IMR-90 (cell line): ENCODE measurements around the gene RAB12. TPM values are rescaled to one million over a fixed set of nuclear protein-coding genes. Genes with fewer than 3 reads are reported as not detected.

Experiments
- ATAC-seq: fragments of 200-7000 bp; cut with Tn5 transposase; 2 replicates; pipeline ENCODE4 v1.9.1; 2020; ENCODE audit warnings: low read depth, mild to moderate bottlenecking, moderate library complexity
- BruUV-seq: library from RNA; stranded (reverse); fragments of 400-500 nt; replicated peaks from 2 replicates; lab custom pipeline; 2021; lab: Mats Ljungman, UMichigan
- CTCF ChIA-PET: fragments of 300-600 bp; formaldehyde crosslinking; extraction: SDS; loops from one replicate; lab custom pipeline; 2021; ENCODE audit warnings: antibody characterized with exemption; lab: Yijun Ruan, JAX
- POLR2A ChIA-PET: fragments of 300-600 bp; sonication (Branson Sonifier 250); formaldehyde crosslinking; loops from one replicate; lab custom pipeline; 2022; ENCODE audit warnings: antibody characterized with exemption; ENCODE audit not compliant: unreplicated experiment; lab: Charles Lee
- DNase-seq: peaks from one replicate; pipeline ENCODE4 v3.0.0; 2013
- H2AFZ ChIP-seq: replicated peaks from 2 replicates; pipeline ENCODE3; 2013; ENCODE audit warnings: low read length, mild to moderate bottlenecking; ENCODE audit not compliant: poor library complexity
- H2AK5ac ChIP-seq: 2 replicates; pipeline ENCODE4 v1.6.1; 2013; ENCODE audit warnings: low read depth, low read length, inconsistent platforms
- H2AK9ac ChIP-seq: replicated peaks from 2 replicates; pipeline ENCODE3; 2013; ENCODE audit warnings: mild to moderate bottlenecking, low read depth, low read length, moderate library complexity; ENCODE audit not compliant: poor library complexity
- H2BK120ac ChIP-seq: 2 replicates; pipeline ENCODE4 v1.6.1; 2013; ENCODE audit warnings: low read depth, low read length, inconsistent platforms
- H2BK15ac ChIP-seq: 3 replicates; pipeline ENCODE4 v1.6.1; 2013; ENCODE audit warnings: low read depth, low read length, inconsistent platforms
- H2BK20ac ChIP-seq: 2 replicates; pipeline ENCODE4 v1.6.1; 2013; ENCODE audit warnings: low read depth, mild to moderate bottlenecking, inconsistent platforms, low read length, moderate library complexity
- H2BK5ac ChIP-seq: 2 replicates; pipeline ENCODE4 v1.6.1; 2013; ENCODE audit warnings: mild to moderate bottlenecking, low read depth, low read length, inconsistent platforms; ENCODE audit not compliant: poor library complexity, severe bottlenecking
- H3K14ac ChIP-seq: replicated peaks from 2 replicates; pipeline ENCODE4 v1.6.1; 2013; ENCODE audit warnings: low read depth, low read length, inconsistent platforms
- H3K18ac ChIP-seq: 2 replicates; pipeline ENCODE4 v1.6.1; 2013; ENCODE audit warnings: low read depth, low read length, control low read depth
- H3K23ac ChIP-seq: 2 replicates; pipeline ENCODE4 v1.6.1; 2013; ENCODE audit warnings: low read depth, low read length, inconsistent platforms
- H3K27ac ChIP-seq: 2 replicates; pipeline ENCODE4 v1.5.1; 2013; ENCODE audit warnings: mild to moderate bottlenecking, control low read depth, low read length; ENCODE audit not compliant: insufficient read depth
- H3K27me3 ChIP-seq: 2 replicates; pipeline ENCODE4 v1.6.1; 2013; ENCODE audit warnings: low read length; ENCODE audit not compliant: control insufficient read depth, insufficient read depth
- H3K36me3 ChIP-seq: 2 replicates; pipeline ENCODE4 v1.6.1; 2013; ENCODE audit warnings: low read length, mixed read lengths; ENCODE audit not compliant: control insufficient read depth, insufficient read depth
- H3K4ac ChIP-seq: 2 replicates; pipeline ENCODE4 v1.6.1; 2013; ENCODE audit warnings: low read depth, low read length, inconsistent platforms
- H3K4me1 ChIP-seq: 2 replicates; pipeline ENCODE4 v1.6.1; 2013; ENCODE audit warnings: low read length, mixed read lengths; ENCODE audit not compliant: control insufficient read depth, insufficient read depth
- H3K4me2 ChIP-seq: 2 replicates; pipeline ENCODE4 v1.6.1; 2013; ENCODE audit warnings: low read depth, mild to moderate bottlenecking, control low read depth, low read length, moderate library complexity
- H3K4me3 ChIP-seq: 2 replicates; pipeline ENCODE4 v1.5.1; 2013; ENCODE audit warnings: low read depth, mild to moderate bottlenecking, control low read depth, low read length, moderate library complexity; ENCODE audit not compliant: insufficient read depth
- H3K56ac ChIP-seq: 2 replicates; pipeline ENCODE4 v1.6.1; 2013; ENCODE audit warnings: low read length, inconsistent platforms; ENCODE audit not compliant: insufficient read depth; ENCODE audit errors: extremely low read depth
- H3K79me1 ChIP-seq, 2 experiments: 2 replicates each; pipeline ENCODE4 v1.6.1; 2013; ENCODE audit warnings: low read length in 2 of 2, inconsistent platforms in 1 of 2, low read depth in 1 of 2
- H3K9ac ChIP-seq: 2 replicates; pipeline ENCODE4 v1.6.1; 2013; ENCODE audit warnings: low read depth, low read length, control low read depth
- H3K9me1 ChIP-seq: 2 replicates; pipeline ENCODE4 v1.6.1; 2013; ENCODE audit warnings: low read length, inconsistent platforms; ENCODE audit not compliant: insufficient read depth
- H3K9me3 ChIP-seq: 2 replicates; pipeline ENCODE4 v1.6.1; 2013; ENCODE audit warnings: low read length; ENCODE audit not compliant: control insufficient read depth, insufficient read depth
- H4K20me1 ChIP-seq: 2 replicates; pipeline ENCODE4 v1.6.1; 2013; ENCODE audit warnings: low read length, inconsistent platforms; ENCODE audit not compliant: insufficient read depth
- H4K5ac ChIP-seq: 2 replicates; pipeline ENCODE4 v1.6.1; 2013; ENCODE audit warnings: mild to moderate bottlenecking, low read depth, low read length, control low read depth
- H4K8ac ChIP-seq, 2 experiments: 2 replicates each; pipeline ENCODE4 v1.6.1; 2013; ENCODE audit warnings: low read depth in 2 of 2, low read length in 2 of 2, control low read depth in 1 of 2, inconsistent platforms in 1 of 2
- H4K91ac ChIP-seq: 2 replicates; pipeline ENCODE4 v1.6.1; 2013; ENCODE audit warnings: low read depth, low read length, inconsistent platforms; ENCODE audit not compliant: insufficient read depth
- CEBPB ChIP-seq: IDR thresholded peaks from 2 replicates; pipeline ENCODE4 v1.6.1; 2012; ENCODE audit warnings: low read depth, low read length, improper control_type of control experiment
- CHD1 ChIP-seq: IDR thresholded peaks from 2 replicates; pipeline ENCODE4 v1.6.1; 2012; ENCODE audit warnings: low read depth, low read length, improper control_type of control experiment
- ELK1 ChIP-seq: fragments of 150-350 bp; IDR thresholded peaks from 2 replicates; pipeline ENCODE4 v1.6.1; 2016; ENCODE audit warnings: low read depth, mild to moderate bottlenecking, low read length, moderate library complexity, borderline replicate concordance
- FOS ChIP-seq: fragments of 150-350 bp; IDR thresholded peaks from 2 replicates; pipeline ENCODE4 v1.6.1; 2016; ENCODE audit warnings: low read depth, low read length
- NFE2L2 ChIP-seq: fragments of 150-350 bp; IDR thresholded peaks from 2 replicates; pipeline ENCODE4 v1.6.1; 2016; ENCODE audit warnings: low read depth, mild to moderate bottlenecking, low read length
- POLR2A ChIP-seq: IDR thresholded peaks from 2 replicates; pipeline ENCODE4 v1.6.1; 2012; ENCODE audit warnings: mild to moderate bottlenecking, low read depth, low read length
- RAD21 ChIP-seq: IDR thresholded peaks from 2 replicates; pipeline ENCODE4 v1.6.1; 2012; ENCODE audit warnings: low read length, improper control_type of control experiment
- RCOR1 ChIP-seq: IDR thresholded peaks from 2 replicates; pipeline ENCODE4 v1.6.1; 2012; ENCODE audit warnings: mild to moderate bottlenecking, low read length, improper control_type of control experiment; ENCODE audit not compliant: insufficient replicate concordance
- SMC3 ChIP-seq: fragments of 150-350 bp; IDR thresholded peaks from 2 replicates; pipeline ENCODE4 v1.6.1; 2016; ENCODE audit warnings: low read depth, mild to moderate bottlenecking, antibody characterized with exemption, low read length, moderate library complexity
- USF2 ChIP-seq: fragments of 150-350 bp; IDR thresholded peaks from 2 replicates; pipeline ENCODE4 v1.6.1; 2017; ENCODE audit warnings: mild to moderate bottlenecking, antibody characterized with exemption, low read length, low read depth
- WGBS, 2 experiments: methylation state at CpG; one replicate each; pipeline versions ENCODE4 v1.1.5 to v1.1.7; 2013; ENCODE audit warnings: missing lambda C conversion rate in 2 of 2; ENCODE audit not compliant: insufficient read length in 1 of 2; ENCODE audit errors: extremely low coverage in 2 of 2; 5-methylcytosine and 5-hydroxymethylcytosine counted together
- dilution Hi-C: fragments of 300-500 bp; cut with HindIII; formaldehyde crosslinking; loops from one replicate; pipeline ENCODE4 v1.14.3; 2018; ENCODE audit warnings: low sequenced_read_pairs; ENCODE audit not compliant: unreplicated experiment
- in situ Hi-C: fragments of 300-500 bp; cut with MboI; formaldehyde crosslinking; loops from 3 replicates; pipeline ENCODE4 v1.14.3; 2019; ENCODE audit warnings: low sequenced_read_pairs, inconsistent platforms, mixed read lengths
- intact Hi-C: fragments of 100-400 bp; cut with micrococcal nuclease; formaldehyde crosslinking; loops from 2 replicates; pipeline ENCODE4 v1.10.0; 2022
- polyA plus RNA-seq, 3 experiments: library from polyadenylated mRNA; depleted of rRNA; stranded (reverse); fragments of >200 nt; gene quantifications; 2 replicates each; pipeline ENCODE4 v1.2.3, GENCODE V29; 2012; ENCODE audit warnings: low replicate concordance in 1 of 3
- total RNA-seq: library from RNA; depleted of rRNA; stranded (reverse); fragments of >200 nt; gene quantifications from 2 replicates; pipeline ENCODE4 v1.2.3, GENCODE V29; 2012

RAB12 gene
- total and polyA plus RNA-seq, 2 of the 4 experiments (the other 2 are of a cell fraction): 14.9 to 19.2 TPM

GRCh38 chr18:8602040-8602439, 7.2 kb upstream of the RAB12 start:
- Histone ChIP-seq H3K14ac (no peak overlapping the region), H3K27me3 (peaks cover 32% of the 10 kb centered on the region), H2AK5ac (no peak overlapping the region), H4K8ac (no peak overlapping the region), H2AFZ (no peak overlapping the region), H2BK20ac (no peak overlapping the region), H3K27ac (no peak overlapping the region), H2BK5ac (no peak overlapping the region), H3K9ac (no peak overlapping the region), H3K9me1 (no peaks in the 10 kb centered on the region), H2BK120ac (no peak overlapping the region), H3K4ac (no peak overlapping the region), H3K4me1 (no peaks in the 10 kb centered on the region), H2BK15ac (no peak overlapping the region), H3K23ac (no peak overlapping the region), H3K56ac (no peak overlapping the region), H3K79me1 (no peaks in the 10 kb centered on the region), H4K91ac (no peak overlapping the region), H4K5ac (no peak overlapping the region), H3K9me3 (no peaks in the 10 kb centered on the region), H3K18ac (no peak overlapping the region), H3K36me3 (no peaks in the 10 kb centered on the region), H3K4me2 (no peak overlapping the region), H4K20me1 (no peaks in the 10 kb centered on the region), H2AK9ac (no peak overlapping the region), H3K4me3 (no peak overlapping the region)
- in situ Hi-C loops: no loop called here
- no TSS peak for BruUV-seq
- TF ChIP-seq ELK1: no peak
- no peak for TF ChIP-seq USF2
- no peak for TF ChIP-seq RAD21
- no peak for TF ChIP-seq NFE2L2
- no peak for TF ChIP-seq POLR2A
- TF ChIP-seq CEBPB: no peak
- TF ChIP-seq FOS: no peak
- TF ChIP-seq SMC3: no peak
- TF ChIP-seq RCOR1: no peak
- no peak for TF ChIP-seq CHD1
- intact Hi-C loops: no loop called here
- ChIA-PET POLR2A (no interaction called here), CTCF (no interaction called here)
- dilution Hi-C loops: no loop called here
- no peak for ATAC-seq
- no peak for DNase-seq
- no CpG with 5 or more reads among the region's 4 CpGs for WGBS, 2 experiments
